K562 (cell line): ENCODE results near the gene RSF1. TPM values are rescaled to one million over a fixed set of nuclear protein-coding genes. Genes with fewer than 3 reads are reported as not detected.

Experiments used
- BCOR ChIP-seq: fragments of 450-650 bp; IDR thresholded peaks from 2 replicates; pipeline ENCODE4 v1.6.1; 2016
- COPS2 ChIP-seq: fragments of 450-650 bp; conservative IDR thresholded peaks from 2 replicates; pipeline ENCODE4 v1.6.1; 2016; ENCODE audit warnings: mild to moderate bottlenecking, moderate library complexity
- GATAD2A ChIP-seq: fragments of 450-650 bp; IDR thresholded peaks from 2 replicates; pipeline ENCODE4 v1.6.1; 2017
- HNRNPLL ChIP-seq: fragments of 200-400 bp; formaldehyde crosslinking; IDR thresholded peaks from 2 replicates; pipeline ENCODE4 v1.6.1; 2017; ENCODE audit warnings: low read length, low read depth, mild to moderate bottlenecking; ENCODE audit not compliant: poor library complexity, severe bottlenecking
- LCOR ChIP-seq: sonication (generic); formaldehyde crosslinking; IDR thresholded peaks from 2 replicates; pipeline ENCODE4 v1.8.0; 2022; ENCODE audit warnings: mild to moderate bottlenecking, missing genetic modification reagents
- MAFG ChIP-seq: fragments of 450-650 bp; conservative IDR thresholded peaks from 2 replicates; pipeline ENCODE4 v1.6.1; 2016; ENCODE audit warnings: missing genetic modification characterization, missing compliant biosample characterization
- NCOA2 ChIP-seq, 2 experiments: fragments of 450-650 bp; IDR thresholded peaks; 2 replicates each; pipeline ENCODE4 v1.6.1; 2018; ENCODE audit warnings: mild to moderate bottlenecking in 2 of 2, moderate library complexity in 1 of 2; ENCODE audit not compliant: partially characterized antibody in 2 of 2
- SAFB ChIP-seq: fragments of 200-400 bp; formaldehyde crosslinking; IDR thresholded peaks from 2 replicates; pipeline ENCODE4 v1.6.1; 2017; ENCODE audit warnings: low read depth, low read length, borderline replicate concordance
- TOE1 ChIP-seq, 2 experiments: fragments of 450-650 bp in 1 of 2; sonication (generic) in 1 of 2; formaldehyde crosslinking in 1 of 2; IDR thresholded peaks; 2 replicates each; pipeline versions ENCODE4 v1.7.1 to v1.8.0; 2016 to 2022; ENCODE audit warnings: borderline replicate concordance in 2 of 2, mild to moderate bottlenecking in 2 of 2, antibody characterized with exemption in 1 of 2, inconsistent platforms in 1 of 2, low read depth in 1 of 2, missing genetic modification reagents in 1 of 2, moderate library complexity in 1 of 2
- ZNF121 ChIP-seq: sonication (generic); formaldehyde crosslinking; conservative IDR thresholded peaks from 2 replicates; pipeline ENCODE4 v1.8.0; 2022; ENCODE audit warnings: missing genetic modification reagents
- ZNF780A ChIP-seq: fragments of 250-450 bp; sonication (Bioruptor Pico); IDR thresholded peaks from 2 replicates; pipeline ENCODE4 v1.5.0; 2021; ENCODE audit warnings: mild to moderate bottlenecking
- polyA plus RNA-seq, 8 experiments: library from polyadenylated mRNA; depleted of rRNA in 4 of 8; stranded (reverse) in 5 of 8; unstranded in 3 of 8; fragments of >200 nt; fragmentation: Nextera tagmentation in 2 of 8; fragmentation: Illumina TruSeq in 1 of 8; extraction: Ambion mirVana in 2 of 8; extraction: Trizol in 1 of 8; gene quantifications; 2 replicates each; pipeline versions ENCODE4 v1.2.1 to v1.2.3, GENCODE V29; 2011 to 2014; ENCODE audit warnings: inconsistent platforms in 1 of 8, missing spikeins in 1 of 8
- total RNA-seq, 7 experiments: library from RNA; depleted of rRNA in 6 of 7; stranded (reverse); fragments of >200 nt in 6 of 7; fragmentation: Illumina TruSeq in 2 of 7; extraction: Trizol in 2 of 7; gene quantifications; 2 replicates each; pipeline versions ENCODE4 v1.2.1 to v1.2.3, GENCODE V29; 2011 to 2021; ENCODE audit warnings: low replicate concordance in 1 of 7
- TF ChIP-seq, protein P1 (sequence below): fragments of 250-450 bp; sonication (Bioruptor Pico); IDR thresholded peaks from 2 replicates; pipeline ENCODE4 v1.5.0; 2021; ENCODE audit warnings: mild to moderate bottlenecking, moderate library complexity
- TF ChIP-seq, protein P2 (sequence below): fragments of 250-450 bp; sonication (Bioruptor Pico); IDR thresholded peaks from 2 replicates; pipeline ENCODE4 v1.8.0; 2021; ENCODE audit warnings: borderline replicate concordance, mild to moderate bottlenecking, moderate library complexity; ENCODE audit not compliant: poor library complexity, severe bottlenecking
- TF ChIP-seq, protein P3 (sequence below): fragments of 450-650 bp; IDR thresholded peaks from 2 replicates; pipeline ENCODE4 v1.6.1; 2016; ENCODE audit warnings: low read depth

Gene RSF1
- total and polyA plus RNA-seq, 9 of the 15 experiments (the other 6 are each of a cell fraction or from before 2014, with no cell fraction given), result 9.7 to 63.6 (median 42.8) TPM

DNA sequence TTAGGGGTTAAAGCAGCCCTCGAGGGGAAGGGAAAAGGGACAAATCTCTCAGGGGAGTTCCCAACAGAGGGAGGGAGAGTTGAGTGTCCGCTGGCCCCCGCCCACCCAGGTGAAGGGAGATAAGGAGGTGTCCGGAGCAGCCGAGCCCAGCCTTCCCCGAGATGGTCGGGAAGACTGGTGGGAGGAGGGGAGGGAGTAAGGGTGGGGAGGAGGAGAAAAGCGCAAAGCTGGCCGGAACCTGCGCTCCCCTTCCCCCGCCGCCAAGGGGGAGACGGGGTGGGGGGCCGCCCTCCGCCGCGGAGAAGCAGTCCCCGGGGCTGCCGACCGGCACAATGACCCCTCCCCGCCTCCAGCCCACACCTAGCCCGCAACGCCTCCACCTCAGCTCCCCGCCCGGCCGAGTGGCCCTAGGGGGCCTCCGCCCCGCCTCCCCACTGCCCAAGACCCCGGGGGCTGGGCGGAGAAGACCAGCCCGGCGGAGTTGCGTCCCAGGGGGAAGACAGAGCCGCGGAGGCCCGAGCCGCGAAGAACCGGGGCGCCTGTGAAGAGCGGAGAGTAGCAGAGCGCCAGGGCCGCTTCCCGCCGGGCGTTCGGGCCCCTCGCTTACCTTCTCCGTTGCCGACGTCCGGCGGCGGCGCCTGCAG lies 479 bp downstream of the RSF1 start (continued):
- TF ChIP-seq, protein P1, sequence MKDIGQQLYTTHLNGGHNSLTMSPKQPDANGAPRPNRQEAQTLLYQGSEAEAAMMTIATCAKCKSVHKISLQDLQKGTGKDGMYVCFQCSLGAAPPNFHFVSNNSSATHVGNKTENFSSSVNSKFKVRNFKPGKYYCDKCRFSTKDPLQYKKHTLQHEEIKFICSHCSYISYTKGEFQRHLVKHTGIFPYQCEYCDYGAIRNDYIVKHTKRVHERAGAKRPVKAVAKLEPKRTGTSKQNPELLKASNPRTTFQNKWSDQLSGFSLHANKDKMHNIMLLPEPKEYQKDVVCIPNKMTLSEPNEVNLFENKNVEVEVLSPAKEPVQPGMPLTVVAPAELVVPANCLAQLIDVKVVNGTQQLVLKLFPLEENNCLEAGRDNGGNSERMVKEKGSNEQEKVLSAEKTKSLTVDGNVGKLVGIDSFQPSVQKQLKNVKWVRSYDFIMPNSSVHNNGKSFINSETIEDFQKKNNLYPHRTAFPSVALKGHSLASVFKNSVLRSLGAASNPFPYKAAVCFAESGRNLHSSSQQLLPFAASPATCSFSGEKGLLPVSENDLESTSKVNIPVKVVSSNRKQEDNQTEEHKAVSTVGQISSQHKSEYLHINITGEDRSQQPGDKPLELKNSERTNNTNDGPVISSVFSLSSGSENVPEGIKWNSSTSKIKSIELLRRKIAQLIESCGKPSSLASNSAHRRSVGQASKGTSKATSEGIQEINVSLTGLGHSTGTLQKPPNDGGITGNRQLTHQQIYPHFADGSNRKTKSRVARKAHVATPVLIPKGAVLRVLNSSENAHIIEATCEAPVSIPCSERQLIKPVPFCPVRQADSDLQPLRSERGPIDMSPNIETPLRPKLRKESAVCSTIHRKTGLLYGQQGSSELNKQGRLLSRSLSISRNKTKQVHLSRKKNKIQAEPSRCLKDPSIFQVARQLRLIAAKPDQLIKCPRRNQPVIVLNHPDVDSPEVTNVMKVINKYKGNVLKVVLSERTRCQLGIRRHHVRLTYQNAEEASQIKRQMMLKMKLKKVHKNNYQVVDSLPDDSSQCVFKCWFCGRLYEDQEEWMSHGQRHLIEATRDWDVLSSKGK (CRISPR knock-in tag), result no peak
- no peak for TF ChIP-seq ZNF780A (CRISPR knock-in tag)
- TF ChIP-seq, protein P2, sequence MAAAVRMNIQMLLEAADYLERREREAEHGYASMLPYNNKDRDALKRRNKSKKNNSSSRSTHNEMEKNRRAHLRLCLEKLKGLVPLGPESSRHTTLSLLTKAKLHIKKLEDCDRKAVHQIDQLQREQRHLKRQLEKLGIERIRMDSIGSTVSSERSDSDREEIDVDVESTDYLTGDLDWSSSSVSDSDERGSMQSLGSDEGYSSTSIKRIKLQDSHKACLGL (CRISPR knock-in tag), result no peak
- no peak for TF ChIP-seq MAFG (tag)
- TF ChIP-seq HNRNPLL, result peak; percentile 84
- no peak for TF ChIP-seq LCOR (CRISPR knock-in tag)
- TF ChIP-seq COPS2, result no peak
- TF ChIP-seq, protein P3, sequence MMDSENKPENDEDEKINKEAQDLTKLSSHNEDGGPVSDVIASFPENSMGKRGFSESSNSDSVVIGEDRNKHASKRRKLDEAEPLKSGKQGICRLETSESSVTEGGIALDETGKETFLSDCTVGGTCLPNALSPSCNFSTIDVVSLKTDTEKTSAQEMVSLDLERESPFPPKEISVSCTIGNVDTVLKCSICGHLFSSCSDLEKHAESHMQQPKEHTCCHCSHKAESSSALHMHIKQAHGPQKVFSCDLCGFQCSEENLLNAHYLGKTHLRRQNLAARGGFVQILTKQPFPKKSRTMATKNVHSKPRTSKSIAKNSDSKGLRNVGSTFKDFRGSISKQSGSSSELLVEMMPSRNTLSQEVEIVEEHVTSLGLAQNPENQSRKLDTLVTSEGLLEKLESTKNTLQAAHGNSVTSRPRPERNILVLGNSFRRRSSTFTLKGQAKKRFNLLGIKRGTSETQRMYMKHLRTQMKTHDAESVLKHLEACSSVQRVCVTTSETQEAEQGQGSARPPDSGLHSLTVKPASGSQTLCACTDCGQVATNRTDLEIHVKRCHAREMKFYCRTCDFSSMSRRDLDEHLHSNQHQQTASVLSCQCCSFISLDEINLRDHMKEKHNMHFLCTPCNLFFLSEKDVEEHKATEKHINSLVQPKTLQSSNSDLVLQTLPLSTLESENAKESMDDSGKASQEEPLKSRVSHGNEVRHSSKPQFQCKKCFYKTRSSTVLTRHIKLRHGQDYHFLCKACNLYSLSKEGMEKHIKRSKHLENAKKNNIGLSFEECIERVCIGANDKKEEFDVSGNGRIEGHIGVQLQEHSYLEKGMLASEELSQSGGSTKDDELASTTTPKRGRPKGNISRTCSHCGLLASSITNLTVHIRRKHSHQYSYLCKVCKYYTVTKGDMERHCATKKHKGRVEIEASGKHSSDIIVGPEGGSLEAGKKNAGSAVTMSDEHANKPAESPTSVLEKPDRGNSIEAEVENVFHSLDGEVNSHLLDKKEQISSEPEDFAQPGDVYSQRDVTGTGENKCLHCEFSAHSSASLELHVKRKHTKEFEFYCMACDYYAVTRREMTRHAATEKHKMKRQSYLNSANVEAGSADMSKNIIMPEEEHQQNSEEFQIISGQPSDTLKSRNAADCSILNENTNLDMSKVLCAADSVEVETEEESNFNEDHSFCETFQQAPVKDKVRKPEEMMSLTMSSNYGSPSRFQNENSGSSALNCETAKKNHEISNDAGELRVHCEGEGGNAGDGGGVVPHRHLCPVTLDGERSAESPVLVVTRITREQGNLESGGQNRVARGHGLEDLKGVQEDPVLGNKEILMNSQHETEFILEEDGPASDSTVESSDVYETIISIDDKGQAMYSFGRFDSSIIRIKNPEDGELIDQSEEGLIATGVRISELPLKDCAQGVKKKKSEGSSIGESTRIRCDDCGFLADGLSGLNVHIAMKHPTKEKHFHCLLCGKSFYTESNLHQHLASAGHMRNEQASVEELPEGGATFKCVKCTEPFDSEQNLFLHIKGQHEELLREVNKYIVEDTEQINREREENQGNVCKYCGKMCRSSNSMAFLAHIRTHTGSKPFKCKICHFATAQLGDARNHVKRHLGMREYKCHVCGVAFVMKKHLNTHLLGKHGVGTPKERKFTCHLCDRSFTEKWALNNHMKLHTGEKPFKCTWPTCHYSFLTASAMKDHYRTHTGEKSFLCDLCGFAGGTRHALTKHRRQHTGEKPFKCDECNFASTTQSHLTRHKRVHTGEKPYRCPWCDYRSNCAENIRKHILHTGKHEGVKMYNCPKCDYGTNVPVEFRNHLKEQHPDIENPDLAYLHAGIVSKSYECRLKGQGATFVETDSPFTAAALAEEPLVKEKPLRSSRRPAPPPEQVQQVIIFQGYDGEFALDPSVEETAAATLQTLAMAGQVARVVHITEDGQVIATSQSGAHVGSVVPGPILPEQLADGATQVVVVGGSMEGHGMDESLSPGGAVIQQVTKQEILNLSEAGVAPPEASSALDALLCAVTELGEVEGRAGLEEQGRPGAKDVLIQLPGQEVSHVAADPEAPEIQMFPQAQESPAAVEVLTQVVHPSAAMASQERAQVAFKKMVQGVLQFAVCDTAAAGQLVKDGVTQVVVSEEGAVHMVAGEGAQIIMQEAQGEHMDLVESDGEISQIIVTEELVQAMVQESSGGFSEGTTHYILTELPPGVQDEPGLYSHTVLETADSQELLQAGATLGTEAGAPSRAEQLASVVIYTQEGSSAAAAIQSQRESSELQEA, result peak; percentile 89
- TF ChIP-seq GATAD2A, result peak; percentile 64
- TF ChIP-seq ZNF121, result no peak
- TF ChIP-seq TOE1 (IDR thresholded peaks at IDR 0.05; ENCODE audit: borderline replicate concordance), result peak; percentile 1
- no peak for TF ChIP-seq TOE1 (CRISPR knock-in tag; IDR thresholded peaks at IDR 0.05; ENCODE audit: borderline replicate concordance, low read depth)
- 0 out of 2 replicates have a peak, but pooled peaks have one; percentile 3 for TF ChIP-seq SAFB
- TF ChIP-seq NCOA2 (IDR thresholded peaks at IDR 0.05; ENCODE audit: partially characterized antibody in 2 of 2), result no peak
- no peak for TF ChIP-seq BCOR
